ENCODE data around the gene SMARCD3.

Gene SMARCD3

GRCh38 chr7:151225948-151226510, 22.5 kb downstream of the SMARCD3 start:
- H3K4me3 ChIP-seq (ENCODE audit: low read length): peak overlapping the region; percentile 89
- DNase-seq (ENCODE audit: low read depth, low spot score): no peak

- DNase-seq (ENCODE audit: low read depth, low spot score): no peak
- H3K4me3 ChIP-seq (ENCODE audit: low read length): no peak overlapping the region
Measured at GRCh38 chr7:151223728-151224127, 24.8 kb downstream of the SMARCD3 start.

GRCh38 chr7:151218170-151218569, 30.3 kb downstream of the SMARCD3 start:
- H3K4me3 ChIP-seq (ENCODE audit: low read length): no peak overlapping the region
- no peak for DNase-seq (ENCODE audit: low read depth, low spot score)

GRCh38 chr7:151215396-151215795, 33.1 kb downstream of the SMARCD3 start:
- no peak overlapping the region for H3K4me3 ChIP-seq (ENCODE audit: low read length)
- no peak for DNase-seq (ENCODE audit: low read depth, low spot score)

GRCh38 chr7:151213826-151214225, 34.7 kb downstream of the SMARCD3 start:
- no peak for DNase-seq (ENCODE audit: low read depth, low spot score)

GRCh38 chr7:151212626-151213025, 35.9 kb downstream of the SMARCD3 start:
- DNase-seq (ENCODE audit: low read depth, low spot score): no peak
- no peak overlapping the region for H3K4me3 ChIP-seq (ENCODE audit: low read length)

More at GRCh38 chr7:151213826-151214225, 34.7 kb downstream of the SMARCD3 start:
- H3K4me3 ChIP-seq (ENCODE audit: low read length): no peak overlapping the region

- DNase-seq (ENCODE audit: low read depth, low spot score): no peak
- H3K4me3 ChIP-seq (ENCODE audit: low read length): no peak overlapping the region
Measured at GRCh38 chr7:151211155-151211772, 37.2 kb downstream of the SMARCD3 start.

- H3K4me3 ChIP-seq (ENCODE audit: low read length): no peak within 1 kb of the TSS
- DNase-seq (ENCODE audit: low read depth, low spot score): no peak
Measured at GRCh38 chr7:151210087-151210854, 38.2 kb downstream of the SMARCD3 start, which contains the start of gene H2BK1. Gene H2BK1 (minus strand): TSS chr7:151210488. CDS start chr7:151210318, 170 bp downstream.

GRCh38 chr7:151209588-151209987, 38.9 kb downstream of the SMARCD3 start:
- H3K4me3 ChIP-seq (ENCODE audit: low read length): no peak overlapping the region
- DNase-seq (ENCODE audit: low read depth, low spot score): no peak

GRCh38 chr7:151208253-151208862, 40.1 kb downstream of the SMARCD3 start:
- H3K4me3 ChIP-seq (ENCODE audit: low read length): no peak overlapping the region
- no peak for DNase-seq (ENCODE audit: low read depth, low spot score)

GRCh38 chr7:151207804-151208203, 40.7 kb downstream of the SMARCD3 start:
- H3K4me3 ChIP-seq (ENCODE audit: low read length): no peak overlapping the region

GRCh38 chr7:151207315-151207714, 41.2 kb downstream of the SMARCD3 start:
- no peak for DNase-seq (ENCODE audit: low read depth, low spot score)
- no peak overlapping the region for H3K4me3 ChIP-seq (ENCODE audit: low read length)

More at GRCh38 chr7:151207804-151208203, 40.7 kb downstream of the SMARCD3 start:
- no peak for DNase-seq (ENCODE audit: low read depth, low spot score)

GRCh38 chr7:151206914-151207313, 41.6 kb downstream of the SMARCD3 start:
- peak; percentile 79 for DNase-seq (ENCODE audit: low read depth, low spot score)

GRCh38 chr7:151205730-151206129, 42.8 kb downstream of the SMARCD3 start:
- H3K4me3 ChIP-seq (ENCODE audit: low read length): no peak overlapping the region
- DNase-seq (ENCODE audit: low read depth, low spot score): no peak

More at GRCh38 chr7:151206914-151207313, 41.6 kb downstream of the SMARCD3 start:
- H3K4me3 ChIP-seq (ENCODE audit: low read length): no peak overlapping the region; the same call in 1 of the 2 replicates

GRCh38 chr7:151204383-151205032, 44.0 kb downstream of the SMARCD3 start:
- no peak overlapping the region for H3K4me3 ChIP-seq (ENCODE audit: low read length)
- no peak for DNase-seq (ENCODE audit: low read depth, low spot score)

GRCh38 chr7:151202836-151203235, 45.7 kb downstream of the SMARCD3 start:
- DNase-seq (ENCODE audit: low read depth, low spot score): no peak
- no peak overlapping the region for H3K4me3 ChIP-seq (ENCODE audit: low read length)

GRCh38 chr7:151201751-151202150, 46.7 kb downstream of the SMARCD3 start:
- no peak overlapping the region for H3K4me3 ChIP-seq (ENCODE audit: low read length)
- no peak for DNase-seq (ENCODE audit: low read depth, low spot score)

- no peak overlapping the region for H3K4me3 ChIP-seq (ENCODE audit: low read length)
Measured at GRCh38 chr7:151201344-151201743, 47.1 kb downstream of the SMARCD3 start.

More at GRCh38 chr7:151201344-151201743, 47.1 kb downstream of the SMARCD3 start:
- no peak for DNase-seq (ENCODE audit: low read depth, low spot score)
